Hepatocyte (in vitro differentiated cells): Measurements from ENCODE around the gene UBL4A. TPM values are rescaled to one million over a fixed set of nuclear protein-coding genes. Genes with fewer than 3 reads are reported as not detected.
A peak's percentile ranks its signal among the peaks of the same experiment; 100 is the strongest.

Experiments used
- DNase-seq: peaks from one replicate; pipeline ENCODE4 v3.0.0-alpha.2; 2016; ENCODE audit warnings: low spot score
- H2AFZ ChIP-seq: fragments of 200-600 bp; sonication (generic); 2 replicates; pipeline ENCODE4 v1.6.0; 2016; ENCODE audit warnings: antibody characterized with exemption, mild to moderate bottlenecking
- H3K27ac ChIP-seq: fragments of 200-600 bp; sonication (generic); 2 replicates; pipeline ENCODE4 v1.5.1; 2016; ENCODE audit warnings: mild to moderate bottlenecking
- H3K27me3 ChIP-seq: fragments of 200-600 bp; sonication (generic); 2 replicates; pipeline ENCODE4 v1.6.1; 2016
- H3K36me3 ChIP-seq: fragments of 200-600 bp; sonication (generic); replicated peaks from 2 replicates; pipeline ENCODE4 v1.5.1; 2016; ENCODE audit warnings: low read depth; ENCODE audit not compliant: insufficient read depth
- H3K4me1 ChIP-seq: fragments of 200-600 bp; sonication (generic); 2 replicates; pipeline ENCODE4 v1.5.1; 2016; ENCODE audit warnings: mild to moderate bottlenecking, moderate library complexity; ENCODE audit not compliant: insufficient read depth
- H3K4me2 ChIP-seq: fragments of 200-600 bp; sonication (generic); 2 replicates; pipeline ENCODE4 v1.6.0; 2016
- H3K4me3 ChIP-seq: fragments of 200-600 bp; sonication (generic); 2 replicates; pipeline ENCODE4 v1.5.1; 2016; ENCODE audit warnings: mild to moderate bottlenecking
- H3K79me2 ChIP-seq: fragments of 200-600 bp; sonication (generic); 2 replicates; pipeline ENCODE4 v1.6.0; 2017; ENCODE audit warnings: mild to moderate bottlenecking
- H3K9me2 ChIP-seq: fragments of 200-600 bp; sonication (generic); replicated peaks from 2 replicates; pipeline ENCODE4 v1.6.0; 2017; ENCODE audit warnings: mild to moderate bottlenecking; ENCODE audit not compliant: insufficient read depth
- H3K9me3 ChIP-seq: fragments of 200-600 bp; sonication (generic); 2 replicates; pipeline ENCODE4 v1.5.1; 2016; ENCODE audit warnings: low read depth, mild to moderate bottlenecking
- H4K20me1 ChIP-seq: fragments of 200-600 bp; sonication (generic); 2 replicates; pipeline ENCODE4 v1.6.0; 2016; ENCODE audit warnings: mild to moderate bottlenecking; ENCODE audit not compliant: insufficient read depth, poor library complexity, severe bottlenecking
- CTCF ChIP-seq: fragments of 200-600 bp; sonication (generic); IDR thresholded peaks from 2 replicates; pipeline ENCODE4 v1.5.1; 2016; ENCODE audit warnings: antibody characterized with exemption, mild to moderate bottlenecking; ENCODE audit not compliant: poor library complexity
- EZH2 ChIP-seq: fragments of 200-600 bp; sonication (generic); IDR thresholded peaks from 2 replicates; pipeline ENCODE4 v1.6.1; 2016; ENCODE audit warnings: antibody characterized with exemption, mild to moderate bottlenecking, borderline replicate concordance
- EZH2phosphoT487 ChIP-seq: fragments of 200-600 bp; sonication (generic); IDR thresholded peaks from one replicate; pipeline ENCODE4 v1.6.1; 2018; ENCODE audit warnings: antibody characterized with exemption, mild to moderate bottlenecking, low read depth, moderate library complexity; ENCODE audit not compliant: unreplicated experiment, severe bottlenecking
- WGBS: methylation state at CpG from one replicate; pipeline ENCODE4 v1.1.6; 2016; ENCODE audit warnings: low lambda C conversion rate; ENCODE audit errors: missing lambda C conversion rate; 5-methylcytosine and 5-hydroxymethylcytosine counted together
- polyA plus RNA-seq: library from polyadenylated mRNA; unstranded; fragments of >200 nt; fragmentation: Nextera tagmentation; extraction: Ambion mirVana; gene quantifications from 2 replicates; pipeline ENCODE4 v1.2.1, GENCODE V29; 2016
- total RNA-seq: library from RNA; depleted of rRNA; stranded (reverse); fragments of >200 nt; gene quantifications from 2 replicates; pipeline ENCODE4 v1.2.3, GENCODE V29; 2014

Gene UBL4A
- total and polyA plus RNA-seq, 2 experiments from 2014 or later = 25.0 to 34.0 TPM

GRCh38 chrX:154458116-154458953 is 28.1 kb downstream of the UBL4A start, which contains the start of gene PLXNA3:
PLXNA3 (plus strand) TSS chrX:154458281; CDS start chrX:154460184, 1,903 bp downstream.
- Histone ChIP-seq H4K20me1 (no peaks in the 10 kb centered on the region), H3K4me3 (peak within 1 kb of the TSS; percentile 52), H3K4me2 (peak within 1 kb of the TSS; percentile 83), H3K36me3 (no peaks in the 10 kb centered on the region), H3K79me2 (peaks cover 23% of the 10 kb centered on the region), H3K4me1 (no peaks in the 10 kb centered on the region), H3K9me2 (no peaks in the 10 kb centered on the region), H3K9me3 (no peaks in the 10 kb centered on the region), H3K27me3 (no peaks in the 10 kb centered on the region), H3K27ac (peak within 1 kb of the TSS; percentile 80), H2AFZ (peak within 1 kb of the TSS; percentile 57)
- DNase-seq = peak; percentile 74
- no peak for TF ChIP-seq CTCF
- WGBS = 38% methylated on average over 20 of the region's 88 CpGs

GRCh38 chrX:154457491-154458115 is 28.8 kb downstream of the UBL4A start:
- H3K4me3 ChIP-seq = peak overlapping the region; percentile 29

GRCh38 chrX:154452823-154453222 is 33.6 kb downstream of the UBL4A start:
- H3K4me3 ChIP-seq = no peak overlapping the region
- no peak overlapping the region for H3K27ac ChIP-seq
- no peaks in the 10 kb centered on the region for H3K4me1 ChIP-seq
- no peak overlapping the region for H2AFZ ChIP-seq
- H3K27me3 ChIP-seq = no peaks in the 10 kb centered on the region
- no peaks in the 10 kb centered on the region for H3K36me3 ChIP-seq
- no peaks in the 10 kb centered on the region for H3K9me2 ChIP-seq
- no peaks in the 10 kb centered on the region for H4K20me1 ChIP-seq
- no peak for TF ChIP-seq CTCF
- no peak for TF ChIP-seq EZH2phosphoT487
- TF ChIP-seq EZH2 = no peak
- H3K9me3 ChIP-seq = no peaks in the 10 kb centered on the region
- H3K4me2 ChIP-seq = no peak overlapping the region
- 98% methylated on average over 9 of the region's 9 CpGs for WGBS
- no peak for DNase-seq
- H3K79me2 ChIP-seq = no peaks in the 10 kb centered on the region

More at GRCh38 chrX:154457491-154458115, 28.8 kb downstream of the UBL4A start:
- H3K4me1 ChIP-seq = no peaks in the 10 kb centered on the region
- no peak for TF ChIP-seq EZH2
- TF ChIP-seq CTCF = no peak
- no peak for TF ChIP-seq EZH2phosphoT487
- H2AFZ ChIP-seq = peak overlapping the region; percentile 57
- no peaks in the 10 kb centered on the region for H3K9me3 ChIP-seq
- H3K4me2 ChIP-seq = peak overlapping the region; percentile 74
- no peaks in the 10 kb centered on the region for H3K27me3 ChIP-seq
- peaks cover 23% of the 10 kb centered on the region for H3K79me2 ChIP-seq
- H3K27ac ChIP-seq = peak overlapping the region; percentile 80
- H3K36me3 ChIP-seq = no peaks in the 10 kb centered on the region
- no peaks in the 10 kb centered on the region for H4K20me1 ChIP-seq
- WGBS = 70% methylated on average over 18 of the region's 65 CpGs
- H3K9me2 ChIP-seq = no peaks in the 10 kb centered on the region
- peak; percentile 75 for DNase-seq
